ES-I3 (cell line): ENCODE measurements around the gene DSN1.

ENCODE experiments used
- H3K36me3 ChIP-seq: 2 replicates; pipeline ENCODE4 v1.6.1; 2013; ENCODE audit warnings: mild to moderate bottlenecking, low read length, control low read depth, moderate library complexity; ENCODE audit not compliant: insufficient read depth
- H3K4me1 ChIP-seq: 2 replicates; pipeline ENCODE4 v1.6.1; 2013; ENCODE audit warnings: mild to moderate bottlenecking, control low read depth, low read length; ENCODE audit not compliant: insufficient read depth
- H3K9ac ChIP-seq: 2 replicates; pipeline ENCODE4 v1.6.1; 2013; ENCODE audit warnings: low read depth, mild to moderate bottlenecking, low read length, moderate library complexity
- H3K9me3 ChIP-seq: 2 replicates; pipeline ENCODE4 v1.6.1; 2013; ENCODE audit warnings: mild to moderate bottlenecking, low read length, moderate library complexity; ENCODE audit not compliant: control insufficient read depth, insufficient read depth

DSN1 gene

GRCh38 chr20:36717657-36718056 is 55.9 kb downstream of the DSN1 start:
- H3K4me1 ChIP-seq: no peaks in the 10 kb centered on the region

GRCh38 chr20:36717021-36717420 is 56.5 kb downstream of the DSN1 start:
- no peaks in the 10 kb centered on the region for H3K4me1 ChIP-seq
- no peaks in the 10 kb centered on the region for H3K36me3 ChIP-seq
- no peak overlapping the region for H3K9ac ChIP-seq
- H3K9me3 ChIP-seq: no peaks in the 10 kb centered on the region

More at GRCh38 chr20:36717657-36718056, 55.9 kb downstream of the DSN1 start:
- Histone ChIP-seq H3K9me3 (no peaks in the 10 kb centered on the region), H3K36me3 (no peaks in the 10 kb centered on the region), H3K9ac (no peak overlapping the region)

GRCh38 chr20:36712775-36713174 is 60.8 kb downstream of the DSN1 start:
- Histone ChIP-seq H3K36me3 (no peaks in the 10 kb centered on the region), H3K4me1 (no peaks in the 10 kb centered on the region), H3K9me3 (no peaks in the 10 kb centered on the region), H3K9ac (no peak overlapping the region)

GRCh38 chr20:36709126-36709525 is 64.4 kb downstream of the DSN1 start:
- no peak overlapping the region for H3K9ac ChIP-seq
- H3K9me3 ChIP-seq: no peaks in the 10 kb centered on the region
- no peaks in the 10 kb centered on the region for H3K36me3 ChIP-seq
- H3K4me1 ChIP-seq: no peaks in the 10 kb centered on the region

- H3K9ac ChIP-seq: no peak overlapping the region
- peaks cover 7% of the 10 kb centered on the region; the same call in 1 of the 2 replicates for H3K4me1 ChIP-seq
- no peaks in the 10 kb centered on the region for H3K9me3 ChIP-seq
- no peaks in the 10 kb centered on the region for H3K36me3 ChIP-seq
These were observed 70.0 kb downstream of the DSN1 start for GRCh38 chr20:36703530-36703929.
